Natural killer cell (primary cell): ENCODE data around the gene FANCI. TPM values are rescaled to one million over a fixed set of nuclear protein-coding genes. Genes with fewer than 3 reads are reported as not detected.
"Not testable (repeated sequence)": the region's sequence is repeated elsewhere in the genome, so short reads cannot be mapped to it uniquely, and the experiment has no call there.

Experiments
- ATAC-seq, 3 donors: fragments of 150-1000 bp in 2 of 3; fragments of 200-7000 bp in 1 of 3; cut with Tn5 transposase; 1 replicate in 1 of 3; 2 replicates in 2 of 3; pipeline ENCODE4 v1.10.0; 2021; ENCODE audit warnings: mild to moderate bottlenecking in 2 of 3, moderate library complexity in 2 of 3
- DNase-seq, 2 donors: peaks; one replicate each; pipeline versions ENCODE4 v3.0.0 to v3.0.0-alpha.2; 2013 to 2021; ENCODE audit warnings: mixed read lengths in 1 of 2
- H3K27ac ChIP-seq: one replicate; pipeline ENCODE4 v1.5.1; 2013; ENCODE audit warnings: mild to moderate bottlenecking, low read length
- H3K27me3 ChIP-seq: one replicate; pipeline ENCODE4 v1.6.1; 2013; ENCODE audit warnings: low read length; ENCODE audit not compliant: control insufficient read depth, insufficient read depth
- H3K36me3 ChIP-seq: one replicate; pipeline ENCODE4 v1.6.1; 2013; ENCODE audit warnings: low read length; ENCODE audit not compliant: control insufficient read depth, insufficient read depth
- H3K4me1 ChIP-seq: one replicate; pipeline ENCODE4 v1.6.1; 2013; ENCODE audit warnings: low read length; ENCODE audit not compliant: control insufficient read depth, insufficient read depth
- H3K4me3 ChIP-seq: one replicate; pipeline ENCODE4 v1.5.1; 2013; ENCODE audit warnings: low read length
- H3K9me3 ChIP-seq: one replicate; pipeline ENCODE4 v1.6.1; 2013; ENCODE audit warnings: low read length; ENCODE audit not compliant: control insufficient read depth, insufficient read depth
- H3K27ac Mint-ChIP-seq, 2 donors: one replicate each; pipeline ENCODE4 v1.8.0; 2022; ENCODE audit warnings: mild to moderate bottlenecking in 2 of 2, mixed read lengths in 2 of 2, moderate library complexity in 1 of 2
- H3K27me3 Mint-ChIP-seq, 2 donors: one replicate each; pipeline ENCODE4 v1.8.0; 2022; ENCODE audit warnings: low read depth in 2 of 2, mixed read lengths in 2 of 2
- H3K36me3 Mint-ChIP-seq: one replicate; pipeline ENCODE4 v1.8.0; 2022; ENCODE audit warnings: mixed read lengths
- H3K4me1 Mint-ChIP-seq, 2 donors: one replicate each; pipeline ENCODE4 v1.8.0; 2022; ENCODE audit warnings: mixed read lengths in 2 of 2
- H3K4me3 Mint-ChIP-seq: one replicate; pipeline ENCODE4 v1.8.0; 2022; ENCODE audit warnings: mild to moderate bottlenecking, moderate library complexity, mixed read lengths
- H3K9me3 Mint-ChIP-seq, 2 donors: one replicate each; pipeline ENCODE4 v1.8.0; 2022; ENCODE audit warnings: mixed read lengths in 2 of 2
- WGBS: methylation state at CpG from one replicate; pipeline ENCODE4 v1.1.7; 2013; ENCODE audit warnings: missing lambda C conversion rate; ENCODE audit not compliant: insufficient coverage; 5-methylcytosine and 5-hydroxymethylcytosine counted together
- intact Hi-C: fragments of 100-400 bp; cut with micrococcal nuclease; formaldehyde crosslinking; loops from one replicate; pipeline ENCODE4 v1.14.2; 2022
- total RNA-seq, 4 donors: library from RNA; stranded (reverse); fragments of 120-200 nt in 1 of 4; gene quantifications; one replicate each; pipeline versions ENCODE4 v1.2.3 to v1.2.4, GENCODE V29; 2013 to 2022
- TF ChIP-seq, protein P1 (sequence below): fragments of 200-600 bp; IDR thresholded peaks from one replicate; pipeline ENCODE4 v1.8.0; 2022; ENCODE audit warnings: antibody characterized with exemption

FANCI gene
- total RNA-seq, 3 donors from 2014 or later (not counting 1 experiment from before 2014, with no cell fraction given): 22.3 to 27.9 (median 22.7) TPM

DNA sequence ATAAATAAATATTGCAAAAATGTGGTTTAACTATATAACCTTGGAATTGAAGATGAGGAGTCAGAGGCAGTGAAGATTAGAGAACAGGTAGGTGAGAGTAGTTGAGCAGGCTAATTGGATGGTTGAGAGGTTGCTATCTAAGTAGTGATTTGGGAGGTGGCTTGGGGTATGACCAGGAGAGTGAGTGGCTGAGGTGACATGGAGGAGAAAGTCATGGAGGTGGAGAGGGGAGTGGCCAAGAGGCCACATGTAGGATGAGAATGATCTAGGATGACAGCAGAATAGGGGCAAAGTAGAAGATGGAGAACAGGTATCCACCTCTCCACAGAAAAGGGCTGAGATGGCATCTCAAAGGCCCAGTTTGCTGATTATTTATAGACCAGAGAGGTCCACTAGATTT lies 11.9 kb upstream of the FANCI start:
- Mint-ChIP-seq H3K36me3 (no peaks in the 10 kb centered on the region), H3K9me3 (no peaks in the 10 kb centered on the region), H3K27me3 (peaks cover 8 to 18% of the 10 kb centered on the region in 2 donors), H3K4me1 (no peaks in the 10 kb centered on the region), H3K4me3 (no peak overlapping the region), H3K27ac (no peak overlapping the region)
- no peak for ATAC-seq
- Histone ChIP-seq H3K36me3 (no peaks in the 10 kb centered on the region), H3K4me1 (no peaks in the 10 kb centered on the region), H3K4me3 (no peak overlapping the region), H3K9me3 (no peaks in the 10 kb centered on the region), H3K27me3 (no peaks in the 10 kb centered on the region), H3K27ac (no peak overlapping the region)
- intact Hi-C loops: no loop called here
- no peak for DNase-seq
- TF ChIP-seq, protein P1, sequence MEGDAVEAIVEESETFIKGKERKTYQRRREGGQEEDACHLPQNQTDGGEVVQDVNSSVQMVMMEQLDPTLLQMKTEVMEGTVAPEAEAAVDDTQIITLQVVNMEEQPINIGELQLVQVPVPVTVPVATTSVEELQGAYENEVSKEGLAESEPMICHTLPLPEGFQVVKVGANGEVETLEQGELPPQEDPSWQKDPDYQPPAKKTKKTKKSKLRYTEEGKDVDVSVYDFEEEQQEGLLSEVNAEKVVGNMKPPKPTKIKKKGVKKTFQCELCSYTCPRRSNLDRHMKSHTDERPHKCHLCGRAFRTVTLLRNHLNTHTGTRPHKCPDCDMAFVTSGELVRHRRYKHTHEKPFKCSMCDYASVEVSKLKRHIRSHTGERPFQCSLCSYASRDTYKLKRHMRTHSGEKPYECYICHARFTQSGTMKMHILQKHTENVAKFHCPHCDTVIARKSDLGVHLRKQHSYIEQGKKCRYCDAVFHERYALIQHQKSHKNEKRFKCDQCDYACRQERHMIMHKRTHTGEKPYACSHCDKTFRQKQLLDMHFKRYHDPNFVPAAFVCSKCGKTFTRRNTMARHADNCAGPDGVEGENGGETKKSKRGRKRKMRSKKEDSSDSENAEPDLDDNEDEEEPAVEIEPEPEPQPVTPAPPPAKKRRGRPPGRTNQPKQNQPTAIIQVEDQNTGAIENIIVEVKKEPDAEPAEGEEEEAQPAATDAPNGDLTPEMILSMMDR: no peak

DNA sequence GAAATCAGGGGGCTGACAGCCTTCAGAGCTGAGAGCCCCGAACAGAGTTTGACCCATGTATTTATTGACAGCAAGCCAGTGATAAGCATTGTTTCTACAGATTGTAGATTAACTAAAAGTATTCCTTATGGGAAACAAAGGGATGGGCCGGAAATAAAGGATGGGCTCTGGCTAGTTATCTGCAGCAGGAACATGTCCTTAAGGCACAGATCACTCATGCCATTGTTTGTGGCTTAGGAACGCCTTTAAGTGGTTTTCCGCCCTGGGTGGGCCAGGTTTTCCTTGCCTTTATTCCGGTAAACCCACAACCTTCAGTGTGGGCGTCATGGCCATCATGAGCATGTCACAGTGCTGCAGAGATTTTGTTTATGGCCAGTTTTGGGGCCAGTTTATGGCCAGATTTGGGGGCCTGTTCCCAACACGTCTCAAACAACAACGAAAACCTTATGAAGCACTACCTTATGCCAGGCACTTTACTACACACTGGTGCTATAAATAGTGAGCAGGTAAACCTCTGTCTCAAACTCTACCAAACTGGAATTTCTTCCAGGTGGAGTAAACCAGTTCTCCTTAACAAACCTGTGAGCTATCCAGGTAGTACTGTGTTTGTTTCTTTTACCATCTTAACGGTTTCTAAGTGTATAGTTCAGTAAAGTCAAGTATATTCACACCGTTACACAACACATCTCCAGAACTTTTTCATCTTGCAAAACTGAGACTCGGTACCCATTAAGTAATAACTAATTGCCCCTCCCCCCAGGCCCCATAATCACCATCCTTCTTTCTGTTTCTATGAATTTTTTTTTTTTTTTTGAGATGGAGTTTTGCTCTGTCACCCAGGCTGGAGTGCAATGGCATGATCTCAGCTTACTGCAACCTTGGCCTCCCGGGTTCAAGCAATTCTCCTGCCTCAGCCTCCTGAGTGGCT lies 3.6 kb upstream of the FANCI start:
- DNase-seq, H3K27ac ChIP-seq, H3K9me3 Mint-ChIP-seq, H3K36me3 ChIP-seq, H3K36me3 Mint-ChIP-seq, H3K9me3 ChIP-seq, H3K4me3 ChIP-seq, H3K27me3 ChIP-seq, H3K4me3 Mint-ChIP-seq, H3K27ac Mint-ChIP-seq, H3K27me3 Mint-ChIP-seq, ATAC-seq: not testable (repeated sequence)
- WGBS: 91% methylated on average over 11 of the region's 12 CpGs
- H3K4me1 ChIP-seq: peaks cover 13% of the 10 kb centered on the region
- H3K4me1 Mint-ChIP-seq: peaks cover 20 to 25% of the 10 kb centered on the region in 2 donors
- intact Hi-C loops: loop anchor here (5.0 kb wide), 1 partner anchor 92 kb away; the partner anchor contains the start of gene POLG

DNA sequence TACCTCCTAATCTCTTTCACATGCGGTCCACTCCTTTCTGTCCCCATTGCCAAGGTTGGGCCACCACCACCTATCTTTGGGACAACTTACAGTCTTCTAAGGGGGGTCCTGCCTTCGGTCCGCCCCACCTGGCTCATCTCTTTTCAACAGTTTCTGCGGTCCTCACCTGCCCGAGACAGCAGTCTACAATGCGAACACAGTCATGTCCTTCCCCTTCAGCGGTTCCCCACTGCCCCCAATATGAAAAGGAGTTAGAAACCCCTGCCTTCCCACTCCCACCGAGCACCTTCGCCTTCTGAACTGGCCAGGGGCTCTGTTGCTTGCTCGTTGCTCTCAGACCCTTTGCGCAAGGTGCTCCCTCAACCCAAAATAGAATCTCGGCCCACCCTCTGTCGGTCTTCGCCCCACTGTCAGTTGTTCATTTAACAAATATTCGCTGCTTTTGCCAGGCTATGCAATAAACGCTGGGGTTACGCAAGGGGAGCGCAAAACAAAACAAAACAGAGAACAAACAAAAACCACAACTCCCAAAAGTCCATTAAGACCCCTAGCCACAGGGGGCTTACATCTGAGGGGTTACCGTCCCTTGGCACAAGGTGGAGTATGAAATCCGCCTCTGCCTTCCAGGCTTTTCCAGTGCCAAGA lies 611 bp upstream of the FANCI start:
- WGBS: 47% methylated on average over 20 of the region's 20 CpGs
- peak overlapping the region; percentile 11 for H3K27ac ChIP-seq

More for the DNA sequence above, 611 bp upstream of the FANCI start:
- peaks cover 20 to 37% of the 10 kb centered on the region in 2 donors for H3K4me1 Mint-ChIP-seq
- H3K4me3 ChIP-seq: peak overlapping the region; percentile 67
- no peaks in the 10 kb centered on the region for H3K9me3 ChIP-seq
- ATAC-seq: peak in 1 of 3 donors; percentile 0
- peaks cover 13% of the 10 kb centered on the region for H3K4me1 ChIP-seq
- TF ChIP-seq, protein P1: no peak
- H3K4me3 Mint-ChIP-seq: peak overlapping the region; percentile 91
- no peaks in the 10 kb centered on the region for H3K9me3 Mint-ChIP-seq
- peak in 1 of 2 donors; percentile 7 for DNase-seq
- H3K27me3 ChIP-seq: no peaks in the 10 kb centered on the region
- peak overlapping the region; percentile 86 to 90 for H3K27ac Mint-ChIP-seq
- H3K36me3 Mint-ChIP-seq: no peaks in the 10 kb centered on the region
- peaks cover 4% of the 10 kb centered on the region for H3K36me3 ChIP-seq
- intact Hi-C loops: loop anchor here (5.0 kb wide), 1 partner anchor 89 kb away; the partner anchor contains the start of gene POLG
- H3K27me3 Mint-ChIP-seq: no peaks in the 10 kb centered on the region
